Heart left ventricle (tissue), 16 donors: ENCODE data around the gene ASTN2. TPM values are rescaled to one million over a fixed set of nuclear protein-coding genes. Genes with fewer than 3 reads are reported as not detected.

ENCODE experiments used
- ATAC-seq, 4 donors: fragments of 200-7000 bp; cut with Tn5 transposase; one replicate each; pipeline ENCODE4 v1.9.1; 2020 to 2022; ENCODE audit warnings: moderate library complexity in 4 of 4, mild to moderate bottlenecking in 3 of 4, moderate number of reproducible peaks in 1 of 4
- DNase-seq, 5 donors: peaks; one replicate each; pipeline ENCODE4 v3.0.0-alpha.2; 2020
- H3K27ac ChIP-seq, 12 donors: fragments of 200-600 bp; sonication (generic) in 4 of 12; one replicate each; pipeline versions ENCODE4 v1.5.0 to v1.8.0; 2016 to 2022; ENCODE audit warnings: mild to moderate bottlenecking in 2 of 12
- H3K27me3 ChIP-seq, 9 donors: fragments of 200-600 bp; sonication (generic) in 2 of 9; one replicate each; pipeline versions ENCODE4 v1.5.1 to v1.8.0; 2016 to 2022; ENCODE audit warnings: mild to moderate bottlenecking in 3 of 9
- H3K36me3 ChIP-seq, 9 donors: fragments of 200-600 bp; sonication (generic) in 2 of 9; one replicate each; pipeline versions ENCODE4 v1.5.0 to v1.8.0; 2018 to 2022; ENCODE audit warnings: mild to moderate bottlenecking in 2 of 9
- H3K4me1 ChIP-seq, 12 donors: fragments of 200-600 bp; sonication (generic) in 4 of 12; one replicate each; pipeline versions ENCODE4 v1.5.0 to v1.8.0; 2016 to 2022; ENCODE audit warnings: mild to moderate bottlenecking in 3 of 12
- H3K4me3 ChIP-seq, 12 donors: fragments of 200-600 bp; sonication (generic) in 4 of 12; one replicate each; pipeline versions ENCODE4 v1.5.0 to v1.8.0; 2017 to 2022; ENCODE audit warnings: mild to moderate bottlenecking in 9 of 12, moderate library complexity in 4 of 12
- H3K9me3 ChIP-seq, 12 donors: fragments of 200-600 bp; sonication (generic) in 4 of 12; one replicate each; pipeline versions ENCODE4 v1.5.0 to v1.8.0; 2016 to 2022; ENCODE audit warnings: mild to moderate bottlenecking in 1 of 12
- CTCF ChIP-seq, 12 donors: fragments of 200-600 bp; sonication (generic) in 4 of 12; IDR thresholded peaks; one replicate each; pipeline versions ENCODE4 v1.5.0 to v1.8.0; 2018 to 2022; ENCODE audit warnings: antibody characterized with exemption in 12 of 12, mild to moderate bottlenecking in 5 of 12
- POLR2A ChIP-seq, 2 donors: fragments of 450-650 bp; IDR thresholded peaks; one replicate each; pipeline ENCODE4 v1.6.1; 2017; ENCODE audit warnings: antibody characterized with exemption in 2 of 2, mild to moderate bottlenecking in 2 of 2, moderate library complexity in 2 of 2
- whole genome bisulfite sequencing, 4 donors: extraction: QIAGEN DNeasy Blood & Tissue Kit in 2 of 4; methylation state at CpG; one replicate each; pipeline versions ENCODE4 v1.1.5 to v1.1.7; 2013 to 2018; 5-methylcytosine and 5-hydroxymethylcytosine counted together
- intact Hi-C, 10 donors: fragments of 100-400 bp; cut with DNase I; formaldehyde crosslinking; loops; one replicate each; pipeline versions ENCODE4 v1.11.1 to v1.14.2; 2022
- polyA plus RNA-seq, 2 donors: library from polyadenylated mRNA; stranded (reverse); fragments of 200-250 nt; gene quantifications; one replicate each; pipeline ENCODE4 v1.2.3, GENCODE V29; 2013
- total RNA-seq, 9 donors: library from RNA; depleted of rRNA in 2 of 9; stranded (reverse); fragments of >200 nt in 2 of 9; fragmentation: NEBNext Ultra II Directional in 3 of 9; extraction: Animal tissue kit (Norgen Biotek cat#: 25700) in 3 of 9; gene quantifications; one replicate each; pipeline versions ENCODE4 v1.1.0 to v1.2.4, GENCODE V29; 2016 to 2023
- donor health status: ischemic (EF 13 %, LVEDD 7.1; RV severe dilation, severe dysfunction).
- donor health status: healthy with polysubstance abuse.
- donor health status: DM: no; HTN: yes; CAD: no.
- donor health status: DM: no; HTN: no; CAD: no.
- donor health status: ischemic (EF 25% LVEDD 6.9; RV normal size, moderate dysfunction).
- donor health status: ischemic (EF 25% LVEDD 5.7; RV mildly dilated, moderate dysfunction).
- donor health status: healthy.
- donor health status: DM: yes; HTN: yes; CAD: no.
- donor health status: ischemic (EF 35%, LVEDD 5.7; RV mildly dilated, moderate dysfunction).
- donor health status: nonischemic (EF 11% LVEDD 7.7; RV severe dilation, severe dysfunction).
- donor health status: DM: yes; HTN: yes; CAD: no.
- donor health status: PGD.
- donor health status: ischemic (EF 29% LVEDD 5.4; RV normal size, mild dysfunction).
- donor health status: nonischemic (EF 23%, LVEDD 6.1; RV moderate dilation, normal function).

The ASTN2 gene
- total and polyA plus RNA-seq, 11 donors, result 2.5 to 6.0 (median 3.5) TPM

DNA sequence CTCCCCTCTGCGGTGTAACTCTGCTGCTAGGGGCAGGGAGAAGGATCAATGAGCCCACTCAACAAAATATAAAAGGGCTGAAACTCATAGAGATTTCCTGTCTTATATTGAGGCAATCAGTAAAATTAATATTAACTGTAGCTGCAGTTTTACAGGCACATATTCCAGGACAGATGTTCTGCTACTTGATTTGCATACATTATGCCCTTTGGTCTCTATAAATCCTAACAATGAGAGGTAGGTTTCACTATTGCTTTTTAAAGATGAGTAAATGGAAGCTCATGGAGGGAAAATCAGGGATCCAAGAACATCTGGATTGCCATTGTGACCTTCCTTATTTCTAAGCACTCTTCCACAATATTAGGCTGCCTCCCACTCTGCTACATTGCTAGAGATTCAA is 751.3 kb downstream of the ASTN2 start:
- DNase-seq (no peak), ATAC-seq (no peak)
- Histone ChIP-seq H3K36me3 (no peaks in the 10 kb centered on the region), H3K4me3 (no peak overlapping the region), H3K27ac (peak overlapping the region in 3 of 12 donors; percentile 31 to 71 (median 54)), H3K27me3 (no peaks in the 10 kb centered on the region), H3K9me3 (no peaks in the 10 kb centered on the region), H3K4me1 (peaks cover 0 to 6% (median 0%) of the 10 kb centered on the region in 12 donors)
- WGBS, 4 donors, result 94 to 100% (median 96%) methylated on average over 1 of the region's 1 CpG
- intact Hi-C loops, result loop anchor here in 7 of 10 donors (5.0 to 10.0 kb wide), 4 partner anchors 511 to 1071 kb away; partner anchors contain the start of gene PAPPA (in 3 of the 7)
- TF ChIP-seq CTCF (IDR thresholded peaks at IDR 0.05) (no peak), POLR2A (IDR thresholded peaks at IDR 0.05) (no peak)

DNA sequence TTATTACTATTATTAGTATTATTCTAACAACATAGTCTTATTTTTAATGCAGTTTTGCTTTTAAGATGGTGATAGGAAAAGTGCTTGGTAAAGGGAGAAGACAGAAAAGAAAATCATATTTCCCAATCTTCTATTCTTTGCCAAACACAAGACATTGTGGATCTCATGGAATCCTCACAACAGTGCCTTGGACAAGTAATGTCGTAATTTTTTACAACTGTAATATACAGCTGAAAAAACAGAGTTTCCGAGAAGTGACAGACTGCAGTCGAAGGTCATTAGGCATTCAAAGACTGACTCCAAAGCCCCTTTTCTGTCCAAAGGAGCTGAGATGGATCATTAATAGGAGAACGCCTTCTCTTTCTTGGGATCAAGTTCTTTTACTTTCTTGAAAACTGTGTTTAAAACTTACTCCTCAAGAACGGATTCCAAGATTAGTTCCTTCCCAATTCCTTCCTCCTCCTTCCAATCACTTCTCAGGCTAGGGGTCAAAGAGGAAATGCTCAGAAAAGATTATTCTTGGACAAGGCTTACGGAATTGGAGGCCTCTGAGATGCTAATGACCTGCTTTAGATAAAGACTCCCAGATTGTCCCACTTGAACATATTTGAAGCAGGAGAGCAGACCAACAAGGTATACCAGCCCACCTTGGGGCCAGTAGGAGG is 752.1 kb downstream of the ASTN2 start:
- Histone ChIP-seq H3K27me3 (no peaks in the 10 kb centered on the region), H3K4me3 (no peak overlapping the region), H3K27ac (peak overlapping the region in 7 of 12 donors; percentile 21 to 71 (median 42)), H3K4me1 (peaks cover 0 to 6% (median 0%) of the 10 kb centered on the region in 12 donors), H3K36me3 (no peaks in the 10 kb centered on the region), H3K9me3 (no peaks in the 10 kb centered on the region)
- TF ChIP-seq CTCF (IDR thresholded peaks at IDR 0.05) (no peak), POLR2A (IDR thresholded peaks at IDR 0.05) (no peak)
- intact Hi-C loops, result loop anchor here in 7 of 10 donors (5.0 to 10.0 kb wide), 4 partner anchors 510 to 1070 kb away; partner anchors contain the start of gene PAPPA (in 3 of the 7)
- ATAC-seq (peak in 3 of 4 donors; percentile 46 to 63 (median 56)), DNase-seq (no peak)
- WGBS, 4 donors, result 52 to 75% (median 67%) methylated on average over 6 of the region's 6 CpGs

GRCh38 chr9:116661037-116661954 is 753.6 kb downstream of the ASTN2 start:
- TF ChIP-seq POLR2A (IDR thresholded peaks at IDR 0.05) (no peak), CTCF (IDR thresholded peaks at IDR 0.05) (peak; percentile 44 to 80 (median 70))
- Histone ChIP-seq H3K27ac (no peak overlapping the region), H3K4me1 (peaks cover 0 to 18% (median 7%) of the 10 kb centered on the region in 12 donors), H3K36me3 (no peaks in the 10 kb centered on the region), H3K4me3 (no peak overlapping the region), H3K9me3 (no peaks in the 10 kb centered on the region), H3K27me3 (no peaks in the 10 kb centered on the region)
- WGBS, 4 donors, result 59 to 66% (median 62%) methylated on average over 7 of the region's 7 CpGs
- intact Hi-C loops, result loop anchor here in 8 of 10 donors (1.0 to 10.0 kb wide), 6 partner anchors 509 to 1069 kb away; partner anchors contain the start of gene PAPPA (in 3 of the 8)
- DNase-seq (peak in 1 of 5 donors; percentile 15), ATAC-seq (peak; percentile 59 to 86 (median 82))
